Osteoblast (primary cell): ENCODE results near the gene PDGFB. TPM values are rescaled to one million over a fixed set of nuclear protein-coding genes. Genes with fewer than 3 reads are reported as not detected.
A peak's percentile ranks its signal among the peaks of the same experiment; 100 is the strongest.

Experiments used
- DNase-seq: peaks from one replicate; pipeline ENCODE4 v3.0.0; 2011; ENCODE audit warnings: low spot score, mixed read lengths; ENCODE audit not compliant: insufficient read length; ENCODE audit errors: missing footprints
- H2AFZ ChIP-seq: 2 replicates; pipeline ENCODE4 v1.6.0; 2011; ENCODE audit warnings: mild to moderate bottlenecking, low read length
- H3K27ac ChIP-seq: 2 replicates; pipeline ENCODE4 v1.5.1; 2011; ENCODE audit warnings: mild to moderate bottlenecking, low read depth, low read length, moderate library complexity
- H3K27me3 ChIP-seq: 2 replicates; pipeline ENCODE4 v1.6.0; 2012; ENCODE audit warnings: mild to moderate bottlenecking, control low read depth, inconsistent platforms, low read length, moderate library complexity; ENCODE audit not compliant: insufficient read depth
- H3K36me3 ChIP-seq: 2 replicates; pipeline ENCODE4 v1.5.1; 2011; ENCODE audit warnings: mild to moderate bottlenecking, low read length, control low read depth, moderate library complexity; ENCODE audit not compliant: insufficient read depth
- H3K4me1 ChIP-seq: 2 replicates; pipeline ENCODE4 v1.5.1; 2011; ENCODE audit warnings: mild to moderate bottlenecking, low read length, control low read depth, moderate library complexity; ENCODE audit not compliant: insufficient read depth
- H3K4me2 ChIP-seq: 2 replicates; pipeline ENCODE4 v1.6.0; 2011; ENCODE audit warnings: mild to moderate bottlenecking, low read length; ENCODE audit not compliant: insufficient read depth
- H3K4me3 ChIP-seq: fragments of 200-600 bp; sonication (generic); 3 replicates; pipeline ENCODE4 v1.5.1; 2012; ENCODE audit warnings: mild to moderate bottlenecking, low read length, inconsistent platforms; ENCODE audit not compliant: insufficient read depth
- H3K79me2 ChIP-seq: 2 replicates; pipeline ENCODE4 v1.6.0; 2012; ENCODE audit warnings: mild to moderate bottlenecking, low read length, control low read depth, inconsistent platforms; ENCODE audit not compliant: insufficient read depth
- H3K9me3 ChIP-seq: 2 replicates; pipeline ENCODE4 v1.5.1; 2011; ENCODE audit warnings: low read depth, low read length, control low read depth
- H4K20me1 ChIP-seq: 2 replicates; pipeline ENCODE4 v1.6.0; 2012; ENCODE audit warnings: mild to moderate bottlenecking, low read length, control low read depth; ENCODE audit not compliant: insufficient read depth
- total RNA-seq: library from RNA; depleted of rRNA; stranded (reverse); fragments of >200 nt; gene quantifications from 2 replicates; pipeline ENCODE4 v1.2.3, GENCODE V29; 2012
- TF ChIP-seq, protein P1 (sequence below): IDR thresholded peaks from 2 replicates; pipeline ENCODE4 v1.5.1; 2011; ENCODE audit warnings: mild to moderate bottlenecking, low read depth, low read length, moderate library complexity; ENCODE audit errors: extremely low read depth

PDGFB gene
- total RNA-seq, 1 donor = under 0.01 TPM

DNA sequence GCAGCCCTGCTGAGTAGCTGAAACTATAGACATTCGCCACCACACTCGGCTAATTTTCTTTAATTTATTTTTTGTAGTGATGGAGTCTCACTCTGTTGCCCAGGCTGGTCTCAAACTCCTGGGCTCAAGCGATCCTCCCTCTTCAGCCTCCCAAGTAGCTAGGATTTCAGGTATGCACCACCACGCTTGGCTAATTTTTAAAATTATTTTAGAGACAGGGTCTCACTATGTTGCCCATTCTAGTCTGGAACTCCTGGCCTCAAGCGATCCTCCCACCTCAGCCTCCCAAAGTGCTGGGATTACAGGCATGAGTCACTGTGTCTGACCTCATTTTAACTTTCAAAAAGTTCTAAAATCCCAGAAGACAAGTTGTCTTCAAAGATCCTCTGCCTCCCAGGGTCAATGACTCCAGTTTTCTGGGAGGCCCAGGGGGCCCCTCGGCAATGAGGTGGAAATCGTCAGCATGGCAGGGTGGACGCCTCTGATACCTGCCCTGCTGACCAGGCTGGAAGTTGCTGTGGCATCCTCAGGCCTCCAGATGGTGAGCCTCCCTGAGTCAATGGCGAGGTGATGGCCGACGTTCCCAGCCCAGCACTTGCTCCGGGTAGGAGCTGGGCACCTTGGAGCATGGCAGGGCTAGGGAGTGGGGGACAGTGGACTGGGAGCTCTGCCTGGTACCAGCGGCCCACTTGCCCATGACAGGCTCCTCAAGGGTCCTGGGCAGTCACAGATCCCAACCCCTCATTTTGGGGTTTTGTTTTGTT lies 43.5 kb upstream of the PDGFB start:
- H3K4me1 ChIP-seq = peaks cover 9% of the 10 kb centered on the region
- no peaks in the 10 kb centered on the region for H3K79me2 ChIP-seq
- H4K20me1 ChIP-seq = no peaks in the 10 kb centered on the region
- H3K9me3 ChIP-seq = peaks cover 6% of the 10 kb centered on the region
- no peak overlapping the region for H2AFZ ChIP-seq
- TF ChIP-seq, protein P1, sequence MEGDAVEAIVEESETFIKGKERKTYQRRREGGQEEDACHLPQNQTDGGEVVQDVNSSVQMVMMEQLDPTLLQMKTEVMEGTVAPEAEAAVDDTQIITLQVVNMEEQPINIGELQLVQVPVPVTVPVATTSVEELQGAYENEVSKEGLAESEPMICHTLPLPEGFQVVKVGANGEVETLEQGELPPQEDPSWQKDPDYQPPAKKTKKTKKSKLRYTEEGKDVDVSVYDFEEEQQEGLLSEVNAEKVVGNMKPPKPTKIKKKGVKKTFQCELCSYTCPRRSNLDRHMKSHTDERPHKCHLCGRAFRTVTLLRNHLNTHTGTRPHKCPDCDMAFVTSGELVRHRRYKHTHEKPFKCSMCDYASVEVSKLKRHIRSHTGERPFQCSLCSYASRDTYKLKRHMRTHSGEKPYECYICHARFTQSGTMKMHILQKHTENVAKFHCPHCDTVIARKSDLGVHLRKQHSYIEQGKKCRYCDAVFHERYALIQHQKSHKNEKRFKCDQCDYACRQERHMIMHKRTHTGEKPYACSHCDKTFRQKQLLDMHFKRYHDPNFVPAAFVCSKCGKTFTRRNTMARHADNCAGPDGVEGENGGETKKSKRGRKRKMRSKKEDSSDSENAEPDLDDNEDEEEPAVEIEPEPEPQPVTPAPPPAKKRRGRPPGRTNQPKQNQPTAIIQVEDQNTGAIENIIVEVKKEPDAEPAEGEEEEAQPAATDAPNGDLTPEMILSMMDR = no peak
- no peak overlapping the region for H3K4me3 ChIP-seq
- no peak overlapping the region for H3K4me2 ChIP-seq
- peak; percentile 52 for DNase-seq
- no peak overlapping the region for H3K27ac ChIP-seq
- no peaks in the 10 kb centered on the region for H3K36me3 ChIP-seq
- no peaks in the 10 kb centered on the region for H3K27me3 ChIP-seq

DNA sequence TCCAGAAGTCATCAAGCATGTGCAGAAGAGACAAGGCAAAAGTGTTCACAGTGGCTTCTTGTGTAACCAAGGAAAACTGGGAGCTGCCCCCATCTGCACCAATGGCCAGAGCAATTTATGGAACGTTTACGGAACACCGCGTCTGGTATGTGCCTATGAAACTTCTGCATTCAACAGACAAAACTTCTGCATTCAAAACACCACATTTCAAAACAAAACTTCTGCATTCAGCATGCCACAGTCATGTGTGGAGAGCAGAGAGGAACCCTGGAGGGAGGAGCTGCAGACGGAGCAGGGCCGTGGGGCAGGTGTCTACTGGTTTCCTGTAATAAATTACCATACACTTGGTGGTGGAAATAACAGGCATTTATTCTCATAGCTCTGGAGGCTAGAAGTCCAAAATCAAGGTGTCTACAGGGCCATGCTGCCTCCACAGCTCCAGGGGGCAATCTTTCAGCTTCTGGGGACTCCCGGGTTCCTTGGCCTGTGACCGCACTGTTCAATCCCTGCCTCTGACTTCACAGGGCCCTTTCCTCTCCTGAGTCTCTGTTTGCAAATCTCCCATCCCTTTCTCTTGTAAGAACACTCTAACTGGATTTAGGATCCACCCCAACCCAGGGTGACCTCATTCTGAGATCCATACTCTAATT lies 42.4 kb upstream of the PDGFB start:
- H3K27me3 ChIP-seq = no peaks in the 10 kb centered on the region
- no peaks in the 10 kb centered on the region for H3K36me3 ChIP-seq
- H3K4me3 ChIP-seq = no peak overlapping the region
- peaks cover 6% of the 10 kb centered on the region for H3K9me3 ChIP-seq
- H2AFZ ChIP-seq = no peak overlapping the region
- peak; percentile 85 for DNase-seq
- no peaks in the 10 kb centered on the region for H4K20me1 ChIP-seq
- no peaks in the 10 kb centered on the region for H3K79me2 ChIP-seq
- no peak overlapping the region for H3K4me2 ChIP-seq
- peaks cover 2% of the 10 kb centered on the region for H3K4me1 ChIP-seq
- TF ChIP-seq, protein P1 = no peak
- no peak overlapping the region for H3K27ac ChIP-seq

DNA sequence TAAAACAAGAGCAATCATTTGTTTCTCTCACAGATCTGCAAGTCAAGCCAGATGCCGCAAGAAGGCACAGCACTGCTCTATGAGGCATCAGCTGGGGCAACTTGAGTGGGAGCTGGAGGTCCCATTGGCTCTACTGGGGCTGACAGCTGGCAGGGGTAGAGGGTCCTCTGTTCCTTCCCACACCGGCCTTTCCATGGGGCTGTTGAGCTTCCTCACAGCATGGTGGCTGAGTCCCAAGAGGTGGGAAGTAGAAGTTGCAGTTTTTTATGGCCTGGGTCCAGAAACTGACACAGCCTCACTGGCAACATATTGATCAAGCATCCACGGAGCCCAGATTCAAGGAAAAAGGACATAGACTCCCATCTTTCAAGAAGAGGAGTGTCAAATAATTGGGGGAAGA lies 40.2 kb upstream of the PDGFB start:
- Histone ChIP-seq H4K20me1 (no peaks in the 10 kb centered on the region), H3K4me1 (no peaks in the 10 kb centered on the region), H3K27ac (no peak overlapping the region), H3K4me2 (no peak overlapping the region), H3K36me3 (no peaks in the 10 kb centered on the region), H3K9me3 (peaks cover 6% of the 10 kb centered on the region), H2AFZ (no peak overlapping the region), H3K4me3 (no peak overlapping the region), H3K79me2 (no peaks in the 10 kb centered on the region), H3K27me3 (no peaks in the 10 kb centered on the region)
- no peak for DNase-seq
- TF ChIP-seq, protein P1 = no peak
